ENCODE results near the gene GRID1.

Gene GRID1

GRCh38 chr10:86202226-86202735 is 164.3 kb downstream of the GRID1 start:
- no peak for DNase-seq

GRCh38 chr10:86200867-86201266 is 165.7 kb downstream of the GRID1 start:
- no peak for DNase-seq

GRCh38 chr10:86200269-86200668 is 166.3 kb downstream of the GRID1 start:
- DNase-seq, result no peak

GRCh38 chr10:86199041-86199440 is 167.6 kb downstream of the GRID1 start:
- DNase-seq, result no peak

- DNase-seq, result no peak
Observed at GRCh38 chr10:86198271-86198670, 168.3 kb downstream of the GRID1 start.

GRCh38 chr10:86197166-86197790 is 169.3 kb downstream of the GRID1 start:
- DNase-seq, result no peak

- no peak for DNase-seq
Observed at GRCh38 chr10:86195521-86196157, 171.0 kb downstream of the GRID1 start.

- no peak for DNase-seq
Observed at GRCh38 chr10:86194684-86195083, 171.9 kb downstream of the GRID1 start.

GRCh38 chr10:86193841-86194240 is 172.8 kb downstream of the GRID1 start:
- no peak for DNase-seq

- no peak for DNase-seq
Observed at GRCh38 chr10:86192691-86193090, 173.9 kb downstream of the GRID1 start.

- no peak for DNase-seq
Observed at GRCh38 chr10:86192147-86192546, 174.4 kb downstream of the GRID1 start.

- DNase-seq, result no peak
Observed at GRCh38 chr10:86191686-86192085, 174.9 kb downstream of the GRID1 start.

- DNase-seq, result no peak
Observed at GRCh38 chr10:86191166-86191565, 175.4 kb downstream of the GRID1 start.

GRCh38 chr10:86190291-86190690 is 176.3 kb downstream of the GRID1 start:
- no peak for DNase-seq

GRCh38 chr10:86189891-86190290 is 176.7 kb downstream of the GRID1 start:
- DNase-seq, result no peak

- no peak for DNase-seq
Observed at GRCh38 chr10:86188796-86189558, 177.6 kb downstream of the GRID1 start.

GRCh38 chr10:86188326-86188725 is 178.3 kb downstream of the GRID1 start:
- no peak for DNase-seq

GRCh38 chr10:86187499-86188239 is 178.9 kb downstream of the GRID1 start:
- no peak for DNase-seq

- DNase-seq, result no peak
Observed at GRCh38 chr10:86186633-86187032, 180.0 kb downstream of the GRID1 start.

GRCh38 chr10:86182595-86182994 is 184.0 kb downstream of the GRID1 start:
- no peak for DNase-seq

- no peak for DNase-seq
Observed at GRCh38 chr10:86182150-86182549, 184.4 kb downstream of the GRID1 start.

- DNase-seq, result no peak
Observed at GRCh38 chr10:86180861-86181260, 185.7 kb downstream of the GRID1 start.

- DNase-seq, result no peak
Observed at GRCh38 chr10:86179961-86180360, 186.6 kb downstream of the GRID1 start.

Data from CD4-positive, alpha-beta T cell treated with Interleukin-1 beta for 1 hour (primary cell).